Posterior vena cava (tissue), 2 donors: Measurements from ENCODE around the gene NBPF9. TPM values are rescaled to one million over a fixed set of nuclear protein-coding genes. Genes with fewer than 3 reads are reported as not detected.
"Not testable (repeated sequence)": the region's sequence is repeated elsewhere in the genome, so short reads cannot be mapped to it uniquely, and the experiment has no call there.

Experiments used
- DNase-seq: peaks from one replicate; pipeline ENCODE4 v3.0.0-alpha.2; 2020; ENCODE audit warnings: low spot score
- intact Hi-C, 2 donors: fragments of 100-400 bp; cut with DNase I; formaldehyde crosslinking; loops; one replicate each; pipeline versions ENCODE4 v1.14.1 to v1.14.2; 2022 to 2023
- long read RNA-seq, 2 donors: library from polyadenylated mRNA; unstranded; transcript quantifications; one replicate each; pipeline ENCODE4 v2.0.0, GENCODE V29; 2020 to 2021
- total RNA-seq, 2 donors: library from RNA; stranded (reverse); fragmentation: NEBNext Ultra II Directional; extraction: Animal tissue kit (Norgen Biotek cat#: 25700); gene quantifications; one replicate each; pipeline ENCODE4 v1.2.1, GENCODE V29; 2021
- donor health status: DM: yes; HTN: yes; CAD: no.
- donor health status: DM: yes; HTN: yes; CAD: no.

NBPF9 gene, protein sequence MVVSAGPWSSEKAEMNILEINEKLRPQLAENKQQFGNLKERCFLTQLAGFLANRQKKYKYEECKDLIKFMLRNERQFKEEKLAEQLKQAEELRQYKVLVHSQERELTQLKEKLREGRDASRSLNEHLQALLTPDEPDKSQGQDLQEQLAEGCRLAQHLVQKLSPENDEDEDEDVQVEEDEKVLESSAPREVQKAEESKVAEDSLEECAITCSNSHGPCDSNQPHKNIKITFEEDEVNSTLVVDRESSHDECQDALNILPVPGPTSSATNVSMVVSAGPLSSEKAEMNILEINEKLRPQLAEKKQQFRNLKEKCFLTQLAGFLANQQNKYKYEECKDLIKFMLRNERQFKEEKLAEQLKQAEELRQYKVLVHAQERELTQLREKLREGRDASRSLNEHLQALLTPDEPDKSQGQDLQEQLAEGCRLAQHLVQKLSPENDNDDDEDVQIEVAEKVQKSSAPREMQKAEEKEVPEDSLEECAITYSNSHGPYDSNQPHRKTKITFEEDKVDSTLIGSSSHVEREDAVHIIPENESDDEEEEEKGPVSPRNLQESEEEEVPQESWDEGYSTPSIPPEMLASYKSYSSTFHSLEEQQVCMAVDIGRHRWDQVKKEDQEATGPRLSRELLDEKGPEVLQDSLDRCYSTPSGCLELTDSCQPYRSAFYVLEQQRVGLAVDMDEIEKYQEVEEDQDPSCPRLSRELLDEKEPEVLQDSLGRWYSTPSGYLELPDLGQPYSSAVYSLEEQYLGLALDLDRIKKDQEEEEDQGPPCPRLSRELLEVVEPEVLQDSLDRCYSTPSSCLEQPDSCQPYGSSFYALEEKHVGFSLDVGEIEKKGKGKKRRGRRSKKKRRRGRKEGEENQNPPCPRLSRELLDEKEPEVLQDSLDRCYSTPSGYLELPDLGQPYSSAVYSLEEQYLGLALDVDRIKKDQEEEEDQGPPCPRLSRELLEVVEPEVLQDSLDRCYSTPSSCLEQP (N-terminal part only)
- 10 to 100 TPM; 15.2 to 22.8 TPM for total RNA-seq
- long read RNA-seq, donor 1, partial matches to known transcripts, result 0 of 4 reads
- long read RNA-seq, donor 1, other reads (novel, unspliced or antisense), result 4 of 4 reads
- long read RNA-seq, donor 2, partial matches to known transcripts, result 11 of 21 reads
- long read RNA-seq, donor 2, other reads (novel, unspliced or antisense), result 10 of 21 reads

GRCh38 chr1:149103109-149104081 lies at the start of gene NBPF9:
Gene NBPF9 (minus strand): TSS chr1:149103551. CDS start chr1:149082139, 21,412 bp downstream.
- intact Hi-C loops, result not testable (repeated sequence)
- DNase-seq, result peak; percentile 89

- DNase-seq, intact Hi-C loops: not testable (repeated sequence)
Measured at GRCh38 chr1:149149909-149150308, 46.6 kb upstream of the NBPF9 start.

- DNase-seq, intact Hi-C loops: not testable (repeated sequence)
Measured at GRCh38 chr1:149137585-149137984, 34.2 kb upstream of the NBPF9 start.

DNA sequence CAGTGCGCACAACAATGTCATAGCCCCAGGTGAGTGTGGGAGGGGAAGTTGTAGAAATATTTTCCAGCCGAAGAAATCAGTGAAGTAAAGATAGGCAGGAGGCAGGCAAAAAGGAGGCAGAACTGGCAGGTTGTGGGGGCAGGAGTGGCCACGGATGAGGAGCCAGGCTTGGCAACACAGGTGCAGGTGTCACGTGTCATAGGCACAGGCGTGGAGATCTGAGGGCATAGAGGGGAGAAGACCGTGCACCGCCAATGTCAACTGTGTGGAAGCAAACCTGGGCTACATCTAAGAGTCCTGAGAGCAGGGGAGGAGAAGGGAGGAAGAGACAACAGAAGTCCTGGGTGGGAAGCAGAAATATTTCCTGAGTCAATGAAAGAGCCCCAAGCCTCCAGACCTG lies 27.6 kb upstream of the NBPF9 start:
- intact Hi-C loops, DNase-seq: not testable (repeated sequence)

- DNase-seq, intact Hi-C loops: not testable (repeated sequence)
Measured at GRCh38 chr1:149129245-149129644, 25.9 kb upstream of the NBPF9 start.

DNA sequence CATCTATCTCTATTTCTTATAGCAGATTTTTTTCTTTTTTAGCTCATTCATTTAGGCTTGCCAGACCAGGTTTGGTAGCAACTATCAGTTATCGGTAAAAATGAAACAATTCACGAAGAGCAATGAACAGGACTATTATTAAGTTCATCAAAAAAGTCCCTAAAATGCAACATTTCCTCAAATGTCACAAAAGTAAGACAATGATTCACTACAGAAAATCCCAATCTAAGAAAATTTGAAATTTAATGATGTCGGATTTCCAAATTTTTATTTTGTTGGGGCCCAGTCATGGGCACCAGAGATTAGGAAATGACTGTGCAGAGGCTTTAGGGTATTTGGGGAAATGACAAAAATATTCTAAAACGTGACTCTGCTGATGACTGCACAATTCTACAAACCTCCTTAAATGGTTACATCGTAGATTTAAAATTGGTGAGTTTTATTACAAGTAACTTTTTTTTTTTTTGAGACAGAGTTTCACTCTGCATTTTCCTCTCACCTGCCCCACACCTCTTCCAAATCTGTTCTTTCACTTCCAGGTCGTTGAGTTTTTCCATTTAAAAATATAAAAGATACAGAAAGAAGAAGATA lies 23.3 kb upstream of the NBPF9 start:
- DNase-seq, intact Hi-C loops: not testable (repeated sequence)

- DNase-seq, intact Hi-C loops: not testable (repeated sequence)
Measured at GRCh38 chr1:149123948-149124926, 20.9 kb upstream of the NBPF9 start.

DNA sequence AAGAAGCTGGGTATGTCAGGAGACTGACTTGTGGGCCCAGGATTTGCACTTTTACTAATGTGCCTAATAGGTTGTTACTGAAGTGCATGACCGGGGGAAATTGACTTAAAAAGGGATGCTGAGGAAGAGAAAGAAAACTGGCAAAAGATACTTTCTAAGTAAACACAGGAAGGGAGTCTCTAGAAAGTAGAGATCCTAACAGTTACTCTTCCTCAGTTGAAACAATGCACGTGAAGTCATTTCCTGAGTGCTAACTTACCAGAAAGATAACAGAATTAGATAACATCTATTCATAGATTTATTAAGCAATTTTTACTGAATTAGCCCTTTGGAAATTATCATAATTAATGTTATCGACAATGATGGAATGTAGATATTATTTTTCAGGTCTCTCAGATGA lies 9.5 kb upstream of the NBPF9 start:
- intact Hi-C loops, result not testable (repeated sequence)

DNA sequence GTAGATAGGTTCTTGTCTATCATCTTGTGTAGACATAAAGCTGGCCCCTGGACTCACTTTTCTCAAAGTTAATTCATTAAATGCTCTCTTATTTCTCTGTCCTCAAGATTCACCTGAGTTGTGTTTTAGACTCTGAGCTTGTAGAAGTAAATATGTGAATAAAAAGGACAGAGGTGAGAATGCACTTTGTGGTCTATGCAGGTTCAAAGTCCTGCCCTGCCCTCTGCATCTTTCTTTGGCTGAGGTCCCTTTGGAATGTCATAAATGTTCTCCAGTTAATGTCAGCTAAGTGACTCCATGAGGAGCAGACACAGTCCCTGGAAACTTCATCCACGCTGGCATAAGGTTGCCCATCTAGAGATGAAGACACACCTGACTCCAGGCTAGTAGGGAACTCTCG lies 7.0 kb upstream of the NBPF9 start:
- intact Hi-C loops, DNase-seq: not testable (repeated sequence)

More for the DNA sequence above, 9.5 kb upstream of the NBPF9 start:
- not testable (repeated sequence) for DNase-seq

GRCh38 chr1:149102574-149102973 lies 777 bp downstream of the NBPF9 start:
- DNase-seq, intact Hi-C loops: not testable (repeated sequence)

- intact Hi-C loops, DNase-seq: not testable (repeated sequence)
Measured at GRCh38 chr1:149098276-149098675, 5.1 kb downstream of the NBPF9 start.

- intact Hi-C loops, DNase-seq: not testable (repeated sequence)
Measured at GRCh38 chr1:149093155-149093554, 10.2 kb downstream of the NBPF9 start.

DNA sequence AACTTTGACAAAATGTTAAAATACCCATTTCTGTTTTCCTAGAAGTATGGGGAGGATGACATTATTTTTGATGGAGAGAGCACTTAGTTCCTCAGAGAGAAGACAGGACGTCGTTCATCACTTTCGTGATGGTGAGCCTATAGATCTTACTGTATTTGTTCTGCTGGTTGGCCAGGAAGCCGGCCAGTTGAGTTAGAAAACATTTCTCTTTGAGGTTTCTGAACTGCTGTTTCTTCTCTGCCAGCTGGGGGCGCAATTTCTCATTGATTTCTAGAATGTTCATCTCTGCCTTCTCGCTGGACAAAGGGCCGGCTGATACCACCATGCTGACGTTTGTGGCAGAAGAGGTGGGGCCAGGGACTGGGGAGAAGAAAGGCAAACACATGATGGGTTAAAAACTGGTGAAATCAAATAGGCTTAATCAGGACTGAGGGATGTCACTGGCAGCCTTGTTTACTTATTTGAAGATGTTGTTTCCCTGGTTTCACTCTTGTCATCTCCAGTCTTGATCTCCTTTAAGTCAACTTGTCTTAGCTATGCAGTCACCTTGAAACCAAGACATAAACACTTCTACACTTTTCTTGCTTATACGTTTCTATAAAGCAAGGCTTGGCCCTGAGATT lies 27.7 kb downstream of the NBPF9 start:
- DNase-seq, intact Hi-C loops: not testable (repeated sequence)

- intact Hi-C loops, DNase-seq: not testable (repeated sequence)
Measured at GRCh38 chr1:149064611-149065010, 38.7 kb downstream of the NBPF9 start.

GRCh38 chr1:149043056-149043455 lies 60.3 kb downstream of the NBPF9 start:
- DNase-seq, intact Hi-C loops: not testable (repeated sequence)

DNA sequence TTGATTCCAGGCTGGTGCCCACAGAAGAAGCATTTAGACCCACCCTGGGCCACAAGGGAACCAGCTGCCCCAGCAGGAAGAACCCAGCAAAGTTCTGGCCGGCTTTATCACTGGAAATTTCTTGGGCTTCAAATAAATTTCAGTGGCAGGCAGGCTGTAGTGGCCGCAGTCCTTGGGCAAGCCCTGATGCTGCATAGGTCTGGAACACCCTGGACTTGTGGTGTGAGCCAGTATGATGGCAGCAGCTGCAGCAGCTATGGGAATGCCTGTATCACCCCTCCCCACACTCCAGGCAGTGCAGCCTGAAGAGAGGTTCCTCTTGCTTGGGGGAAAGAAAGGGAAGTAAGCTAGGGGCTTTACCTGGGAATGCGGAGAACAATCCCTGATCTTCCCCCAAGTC lies 69.4 kb downstream of the NBPF9 start:
- DNase-seq, intact Hi-C loops: not testable (repeated sequence)
